HG02973 (cell line): ENCODE data around the gene ZBTB20.
"Not testable (repeated sequence)": the region's sequence is repeated elsewhere in the genome, so short reads cannot be mapped to it uniquely, and the experiment has no call there.

ENCODE experiments used
- ATAC-seq: cut with Tn5 transposase; IDR thresholded peaks from one replicate; pipeline ENCODE4 v1.9.1; 2021; ENCODE audit warnings: moderate library complexity; ENCODE audit not compliant: unreplicated experiment

Gene ZBTB20

GRCh38 chr3:114686621-114687020, 460.5 kb downstream of the ZBTB20 start:
- no peak for ATAC-seq

GRCh38 chr3:114685161-114685560, 461.9 kb downstream of the ZBTB20 start:
- ATAC-seq, result no peak

DNA sequence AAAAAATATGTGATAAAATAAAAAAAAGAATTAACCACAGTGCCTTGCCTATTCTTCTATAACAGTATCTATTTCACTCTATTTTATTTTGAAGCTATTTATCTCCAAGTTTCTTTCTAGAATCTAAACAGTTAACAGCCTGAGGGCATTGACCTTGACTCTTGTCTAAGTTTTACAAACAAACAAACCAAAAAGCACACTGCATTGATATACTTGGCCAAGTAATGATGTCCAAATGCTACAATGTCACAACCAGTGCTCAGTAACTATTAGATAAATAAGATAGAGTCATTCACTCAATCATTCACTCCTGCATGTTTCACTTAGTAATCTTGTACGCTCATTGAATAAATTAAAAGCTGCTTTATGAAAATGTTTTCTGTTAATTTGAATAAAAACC, 466.8 kb downstream of the ZBTB20 start:
- ATAC-seq, result no peak

GRCh38 chr3:114679773-114680172, 467.3 kb downstream of the ZBTB20 start:
- not testable (repeated sequence) for ATAC-seq

DNA sequence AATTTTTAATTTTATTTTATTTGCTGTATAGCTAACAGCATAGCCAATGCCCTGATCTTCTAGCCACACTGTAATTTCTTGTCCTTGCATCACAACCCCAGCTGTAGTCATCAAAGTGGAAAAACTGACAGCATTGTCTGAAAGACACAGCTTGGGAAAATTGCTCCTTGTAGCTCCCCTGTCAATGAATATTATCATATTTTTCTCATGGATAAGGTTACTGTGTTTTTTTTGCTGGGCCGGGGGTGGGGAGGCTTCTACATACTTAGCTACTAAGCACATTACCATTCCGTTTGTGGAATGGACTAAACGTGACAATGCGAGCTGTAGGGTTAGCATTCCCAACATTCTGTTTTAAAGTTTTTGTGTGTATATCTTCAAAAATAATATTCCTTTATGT, 472.0 kb downstream of the ZBTB20 start:
- no peak for ATAC-seq

DNA sequence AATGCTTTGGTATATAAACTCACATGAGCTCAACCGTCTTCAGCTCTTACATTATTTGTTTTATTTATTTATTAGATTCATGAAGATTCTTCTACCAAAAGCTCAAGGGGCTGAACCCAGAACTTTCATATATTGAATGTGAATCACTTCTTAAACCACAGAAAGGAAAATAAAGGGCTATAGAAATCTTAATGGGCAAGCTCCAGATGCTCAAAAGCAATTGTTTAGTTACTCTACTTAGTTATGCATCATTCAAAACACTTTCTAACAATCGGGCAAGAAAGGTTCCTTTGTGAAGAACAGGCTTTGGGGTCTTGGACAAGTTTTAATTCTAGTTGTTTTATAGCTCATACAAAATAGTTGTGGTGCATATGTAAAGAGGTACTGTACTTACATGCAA, 473.1 kb downstream of the ZBTB20 start:
- no peak for ATAC-seq

- no peak for ATAC-seq
Observed at GRCh38 chr3:114673481-114673880, 473.6 kb downstream of the ZBTB20 start.

GRCh38 chr3:114672692-114673447, 474.2 kb downstream of the ZBTB20 start:
- ATAC-seq, result no peak

- no peak for ATAC-seq
Observed at GRCh38 chr3:114671741-114672510, 475.2 kb downstream of the ZBTB20 start.

DNA sequence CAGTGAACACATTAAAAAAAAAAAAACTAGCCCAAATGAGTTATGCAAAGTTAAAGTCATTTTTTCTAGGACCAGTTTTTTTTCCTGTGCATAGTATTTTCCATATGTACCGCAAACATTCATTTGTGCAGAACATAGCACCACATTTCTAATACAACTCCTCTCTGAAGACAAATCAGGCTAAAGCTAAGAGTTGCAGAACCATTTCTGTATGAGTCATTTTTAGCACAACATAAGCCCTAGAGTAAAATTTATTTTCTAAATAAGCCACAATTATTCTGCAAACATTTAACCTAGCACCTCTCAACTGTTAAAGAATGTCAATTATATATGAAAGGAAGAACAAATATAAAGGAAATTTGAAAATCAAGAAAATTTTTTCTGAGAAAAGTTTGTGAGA, 477.5 kb downstream of the ZBTB20 start:
- no peak for ATAC-seq

GRCh38 chr3:114668099-114668498, 479.0 kb downstream of the ZBTB20 start:
- no peak for ATAC-seq

DNA sequence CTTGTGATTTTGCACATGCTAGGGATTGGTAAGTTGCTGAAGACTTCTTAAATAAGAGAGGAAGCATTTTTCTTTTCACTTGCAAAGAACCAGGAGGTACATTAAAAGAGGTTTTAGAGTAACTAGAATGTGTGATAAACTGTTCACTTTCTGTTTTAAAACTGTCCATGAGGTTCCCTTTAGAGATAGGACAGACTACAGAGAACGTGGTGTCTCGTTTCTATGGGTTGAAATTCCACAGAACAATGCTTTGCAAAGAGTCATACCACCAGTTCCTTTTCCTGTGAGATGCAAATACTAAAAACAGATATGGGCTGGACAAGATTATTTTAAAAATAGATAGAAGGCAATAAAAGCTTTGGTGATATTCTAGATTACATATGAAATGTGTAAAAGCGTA, 480.5 kb downstream of the ZBTB20 start:
- no peak for ATAC-seq

DNA sequence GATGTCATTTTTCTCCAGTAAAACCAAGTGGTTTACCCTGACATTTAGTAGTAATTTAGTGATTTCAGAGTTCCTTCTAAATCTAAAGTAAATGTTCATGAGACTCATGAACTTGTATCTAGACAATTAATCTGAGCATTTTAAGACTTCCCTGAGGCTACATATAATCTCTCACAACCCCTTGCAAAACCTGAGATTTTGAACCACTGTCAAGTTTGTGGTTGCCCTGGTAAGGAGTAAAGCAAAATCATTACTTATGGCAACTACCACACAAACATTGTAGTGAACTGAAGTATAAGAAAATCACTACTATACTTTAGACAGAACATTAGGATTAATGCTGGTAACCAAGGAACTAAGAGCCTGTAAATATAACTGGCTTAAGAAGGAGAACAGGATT, 483.1 kb downstream of the ZBTB20 start:
- ATAC-seq, result no peak

DNA sequence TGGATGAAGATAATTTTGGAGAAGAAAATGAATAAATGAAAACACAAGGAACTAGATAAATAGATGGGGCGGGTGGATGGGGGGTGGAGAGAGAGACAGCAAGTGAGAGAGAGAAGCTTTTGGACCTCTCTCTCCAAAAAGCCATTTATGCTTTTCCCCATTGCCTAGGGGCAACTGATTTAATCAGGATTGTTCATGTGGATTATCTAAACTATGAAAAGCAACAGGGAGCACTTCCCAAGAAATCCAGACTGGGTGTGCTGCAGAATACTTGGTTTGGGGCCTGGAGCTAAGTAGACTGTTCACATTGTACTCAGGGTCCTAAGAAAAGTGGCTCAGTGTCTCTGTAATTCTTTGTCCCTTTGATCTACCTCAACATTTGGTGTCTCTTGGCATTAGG, 486.3 kb downstream of the ZBTB20 start:
- no peak for ATAC-seq

DNA sequence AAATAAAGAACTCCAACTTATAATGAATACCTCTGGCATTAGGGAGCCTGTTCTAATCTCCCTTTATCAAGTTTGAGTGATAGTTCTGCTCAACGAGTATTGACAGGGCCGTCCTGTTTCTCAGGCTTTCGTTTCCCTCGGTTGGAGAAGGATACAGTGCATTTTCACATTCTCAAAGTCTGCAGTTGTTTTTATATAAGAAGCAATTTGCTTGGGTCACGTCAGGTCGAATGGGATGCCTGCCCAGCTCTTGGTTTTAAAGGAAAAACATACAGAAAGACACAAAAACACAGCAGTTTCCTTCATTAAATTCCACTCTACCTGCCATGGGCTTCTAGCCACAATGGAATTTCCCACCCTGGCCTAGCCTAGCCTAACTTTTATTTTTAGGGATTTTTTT, 487.0 kb downstream of the ZBTB20 start:
- ATAC-seq, result no peak

GRCh38 chr3:114659109-114660061, 487.7 kb downstream of the ZBTB20 start:
- ATAC-seq, result no peak

GRCh38 chr3:114651555-114651954, 495.5 kb downstream of the ZBTB20 start:
- no peak for ATAC-seq

- no peak for ATAC-seq
Observed at GRCh38 chr3:114650808-114651207, 496.3 kb downstream of the ZBTB20 start.

DNA sequence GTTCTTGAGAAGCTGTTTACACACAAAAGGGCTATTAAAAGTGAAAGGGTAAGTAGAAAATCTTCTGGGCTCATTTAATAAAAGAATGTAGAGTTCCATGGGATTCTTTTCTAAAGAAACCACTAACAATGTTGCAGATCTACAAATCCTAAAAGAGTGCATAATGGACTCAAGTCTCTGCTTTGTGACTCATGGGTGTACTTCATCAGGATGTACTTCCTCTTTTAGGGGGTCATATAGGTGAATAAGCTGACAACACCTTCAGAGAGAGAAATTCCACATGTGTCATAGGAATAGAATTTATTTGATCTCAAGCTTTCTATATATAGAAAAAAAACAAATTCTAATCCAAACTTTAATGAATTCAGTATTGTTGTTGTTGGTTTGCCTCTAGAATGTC, 497.8 kb downstream of the ZBTB20 start:
- ATAC-seq, result no peak

- no peak for ATAC-seq
Observed at GRCh38 chr3:114646526-114646925, 500.6 kb downstream of the ZBTB20 start.

- no peak for ATAC-seq
Observed at GRCh38 chr3:114645392-114645791, 501.7 kb downstream of the ZBTB20 start.
